Measurements from ENCODE around the gene EFCAB6. TPM values are rescaled to one million over a fixed set of nuclear protein-coding genes. Genes with fewer than 3 reads are reported as not detected.

EFCAB6 gene
- total RNA-seq, 2 experiments from 2014 or later, result 0.13 TPM; not detected in 1

GRCh38 chr22:43697894-43698293 is 114.2 kb downstream of the EFCAB6 start:
- POLR2A ChIA-PET, result no interaction called here
- TF ChIP-seq CTCF (conservative IDR thresholded peaks at IDR 0.05; ENCODE audit: low read length) (no peak), EZH2phosphoT487 (IDR thresholded peaks at IDR 0.05; ENCODE audit: borderline replicate concordance, low read depth, low read length) (no peak)
- Histone ChIP-seq H3K79me2 (ENCODE audit: insufficient read depth, low read depth, low read length) (no peaks in the 10 kb centered on the region), H4K20me1 (ENCODE audit: insufficient read depth, low read length) (no peaks in the 10 kb centered on the region), H3K9me2 (ENCODE audit: insufficient read depth, low read length) (no peaks in the 10 kb centered on the region), H3K36me3 (ENCODE audit: insufficient read depth, low read length) (no peaks in the 10 kb centered on the region), H3K4me3 (ENCODE audit: low read depth, low read length, poor library complexity, severe bottlenecking) (no peak overlapping the region), H3K4me1 (ENCODE audit: insufficient read depth, low read length, poor library complexity, severe bottlenecking) (no peaks in the 10 kb centered on the region), H3K9me3 (ENCODE audit: low read length) (no peaks in the 10 kb centered on the region), H3K27ac (ENCODE audit: low read depth, low read length, poor library complexity, severe bottlenecking) (no peak overlapping the region), H3K4me2 (ENCODE audit: low read length) (no peak overlapping the region), H2AFZ (ENCODE audit: low read length) (no peak overlapping the region)
- no peak for DNase-seq (ENCODE audit: low spot score)
- CTCF ChIA-PET (ENCODE audit: unreplicated experiment), result no interaction called here
- no TSS peak for BruUV-seq (replicated peaks)
- intact Hi-C loops (cut with micrococcal nuclease; ENCODE audit: unreplicated experiment), result no loop called here

- Histone ChIP-seq H3K79me2 (ENCODE audit: insufficient read depth, low read depth, low read length) (no peaks in the 10 kb centered on the region), H3K9me3 (ENCODE audit: low read length) (no peaks in the 10 kb centered on the region), H3K4me1 (ENCODE audit: insufficient read depth, low read length, poor library complexity, severe bottlenecking) (no peaks in the 10 kb centered on the region), H3K36me3 (ENCODE audit: insufficient read depth, low read length) (no peaks in the 10 kb centered on the region), H2AFZ (ENCODE audit: low read length) (no peak overlapping the region), H4K20me1 (ENCODE audit: insufficient read depth, low read length) (no peaks in the 10 kb centered on the region), H3K4me3 (ENCODE audit: low read depth, low read length, poor library complexity, severe bottlenecking) (no peak overlapping the region), H3K4me2 (ENCODE audit: low read length) (no peak overlapping the region), H3K9me2 (ENCODE audit: insufficient read depth, low read length) (no peaks in the 10 kb centered on the region), H3K27ac (ENCODE audit: low read depth, low read length, poor library complexity, severe bottlenecking) (no peak overlapping the region)
- intact Hi-C loops (cut with micrococcal nuclease; ENCODE audit: unreplicated experiment), result no loop called here
- BruUV-seq (replicated peaks), result no TSS peak
- ChIA-PET POLR2A (no interaction called here), CTCF (ENCODE audit: unreplicated experiment) (no interaction called here)
- no peak for DNase-seq (ENCODE audit: low spot score)
- no peak for TF ChIP-seq CTCF (conservative IDR thresholded peaks at IDR 0.05; ENCODE audit: low read length)
- no peak for TF ChIP-seq EZH2phosphoT487 (IDR thresholded peaks at IDR 0.05; ENCODE audit: borderline replicate concordance, low read depth, low read length)
Observed at GRCh38 chr22:43693249-43693648, 118.9 kb downstream of the EFCAB6 start.

- Histone ChIP-seq H3K27ac (ENCODE audit: low read depth, low read length, poor library complexity, severe bottlenecking) (no peak overlapping the region), H3K4me1 (ENCODE audit: insufficient read depth, low read length, poor library complexity, severe bottlenecking) (no peaks in the 10 kb centered on the region), H3K36me3 (ENCODE audit: insufficient read depth, low read length) (no peaks in the 10 kb centered on the region), H3K4me2 (ENCODE audit: low read length) (no peak overlapping the region), H4K20me1 (ENCODE audit: insufficient read depth, low read length) (no peaks in the 10 kb centered on the region), H3K9me2 (ENCODE audit: insufficient read depth, low read length) (no peaks in the 10 kb centered on the region), H3K4me3 (ENCODE audit: low read depth, low read length, poor library complexity, severe bottlenecking) (no peak overlapping the region), H3K79me2 (ENCODE audit: insufficient read depth, low read depth, low read length) (no peaks in the 10 kb centered on the region), H3K9me3 (ENCODE audit: low read length) (no peaks in the 10 kb centered on the region), H2AFZ (ENCODE audit: low read length) (no peak overlapping the region)
- CTCF ChIA-PET (ENCODE audit: unreplicated experiment), result no interaction called here
- intact Hi-C loops (cut with micrococcal nuclease; ENCODE audit: unreplicated experiment), result no loop called here
- POLR2A ChIA-PET, result interaction anchor here (0.7 kb wide), 1 partner anchor 116 kb away, joined by 3 read pairs; no protein-coding TSS in a partner anchor
- no peak for DNase-seq (ENCODE audit: low spot score)
- no TSS peak for BruUV-seq (replicated peaks)
- TF ChIP-seq CTCF (conservative IDR thresholded peaks at IDR 0.05; ENCODE audit: low read length) (no peak), EZH2phosphoT487 (IDR thresholded peaks at IDR 0.05; ENCODE audit: borderline replicate concordance, low read depth, low read length) (no peak)
Observed at GRCh38 chr22:43689356-43689755, 122.7 kb downstream of the EFCAB6 start.
